ENCODE measurements around the gene CLECL1.
"Not testable (repeated sequence)": the region's sequence is repeated elsewhere in the genome, so short reads cannot be mapped to it uniquely, and the experiment has no call there.

Gene CLECL1

DNA sequence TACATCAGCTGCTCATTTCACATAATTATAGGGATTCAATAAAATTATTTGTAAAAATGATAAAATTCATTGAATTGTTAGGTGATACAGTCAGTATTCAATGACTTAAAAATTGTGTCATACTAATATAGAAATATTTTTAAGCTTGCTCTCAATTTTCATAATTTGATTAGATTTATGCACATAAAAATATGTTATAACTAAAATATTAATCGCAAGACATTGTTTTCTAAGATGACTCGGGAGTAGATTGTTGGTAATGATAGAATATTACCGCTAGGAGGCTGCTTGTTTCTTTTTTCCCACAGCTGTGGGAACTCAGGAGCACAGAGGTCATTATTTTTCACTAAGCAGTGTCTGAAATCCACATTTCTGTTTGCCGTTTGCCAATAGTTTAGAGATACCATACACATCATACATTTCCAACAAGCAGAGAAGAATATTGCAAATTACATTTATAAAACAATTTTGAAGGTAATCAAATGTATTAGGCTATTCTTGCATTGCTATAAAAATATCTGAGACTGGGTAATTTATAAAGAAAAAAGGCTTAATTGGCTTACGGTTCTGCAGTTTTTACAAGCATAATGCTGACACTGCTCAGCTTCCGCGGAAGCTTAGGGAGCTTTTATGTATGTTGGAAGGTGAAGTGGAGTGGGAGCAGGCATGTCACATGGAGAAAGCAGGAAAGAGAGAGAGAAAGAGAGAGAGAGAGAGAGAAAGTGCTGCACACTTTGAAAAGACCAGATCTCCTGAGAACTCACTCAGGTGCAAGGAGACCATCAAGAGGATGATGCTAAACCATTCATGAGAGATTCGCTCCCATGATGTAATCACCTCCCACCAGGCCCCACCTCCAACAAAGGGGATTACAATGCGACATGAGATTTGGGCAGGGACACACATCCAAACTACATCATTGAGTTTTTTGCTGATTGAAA, 18.6 kb upstream of the CLECL1 start:
- peak; percentile 74 for DNase-seq

DNA sequence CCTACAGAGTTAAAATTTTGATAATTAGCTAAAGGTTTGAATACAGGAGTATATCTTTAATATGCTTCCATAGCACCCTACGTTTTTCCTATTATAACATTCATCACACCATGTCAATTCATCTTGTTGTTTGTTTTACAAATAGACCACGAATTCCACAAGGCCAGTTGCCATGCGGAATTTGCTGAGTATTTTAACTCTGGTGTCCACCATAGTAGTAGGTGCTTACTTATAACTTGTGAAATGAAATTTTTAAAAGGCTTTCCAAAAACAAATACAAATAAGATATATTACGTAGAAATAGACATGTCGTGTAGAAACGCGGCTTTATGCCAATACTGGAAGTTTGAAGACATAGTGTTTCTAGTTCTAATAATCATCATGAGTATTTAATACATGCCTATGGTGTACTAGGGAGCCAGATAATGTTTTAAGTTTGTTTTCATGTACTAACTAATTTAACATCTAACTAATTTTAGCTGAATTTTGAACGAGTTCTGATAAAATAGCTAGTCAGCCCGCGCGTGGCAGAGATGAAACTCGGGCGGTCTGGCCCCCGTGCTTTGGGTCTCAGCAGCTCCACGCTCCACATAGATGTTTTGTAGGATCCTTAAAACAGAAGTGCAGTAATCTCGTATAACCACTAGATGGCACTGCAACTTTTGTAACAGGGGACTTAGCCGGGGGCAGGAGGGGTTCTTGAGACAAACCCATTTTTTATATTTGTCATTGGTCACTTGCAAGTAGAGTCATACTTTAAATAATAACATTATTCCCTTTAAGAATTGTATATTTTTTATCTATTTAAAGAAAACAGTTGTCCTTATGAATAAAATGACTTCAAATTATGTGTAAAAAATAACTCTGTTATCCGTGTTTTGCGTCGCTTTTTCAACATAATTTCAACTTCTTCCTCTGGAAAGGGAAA, 17.6 kb upstream of the CLECL1 start:
- DNase-seq = peak; percentile 60

DNA sequence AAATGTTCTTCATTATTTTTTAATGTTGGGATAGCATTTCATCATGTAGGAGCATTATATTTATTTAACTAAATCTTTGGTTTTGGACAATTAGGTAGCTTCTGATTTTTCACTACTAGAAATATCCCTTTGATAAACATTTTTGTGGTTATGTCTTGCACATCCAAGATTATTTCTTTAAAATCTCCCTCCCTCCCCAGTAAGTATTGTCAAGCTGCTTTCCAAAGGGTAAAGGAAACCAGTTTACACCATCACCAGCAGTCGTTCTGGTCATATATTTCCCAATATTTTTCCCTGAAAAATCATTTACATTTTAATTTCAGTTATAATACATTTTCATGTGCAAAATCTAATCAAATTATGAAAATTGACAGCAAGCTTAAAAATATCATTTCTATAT, 16.7 kb upstream of the CLECL1 start:
- DNase-seq = no peak

DNA sequence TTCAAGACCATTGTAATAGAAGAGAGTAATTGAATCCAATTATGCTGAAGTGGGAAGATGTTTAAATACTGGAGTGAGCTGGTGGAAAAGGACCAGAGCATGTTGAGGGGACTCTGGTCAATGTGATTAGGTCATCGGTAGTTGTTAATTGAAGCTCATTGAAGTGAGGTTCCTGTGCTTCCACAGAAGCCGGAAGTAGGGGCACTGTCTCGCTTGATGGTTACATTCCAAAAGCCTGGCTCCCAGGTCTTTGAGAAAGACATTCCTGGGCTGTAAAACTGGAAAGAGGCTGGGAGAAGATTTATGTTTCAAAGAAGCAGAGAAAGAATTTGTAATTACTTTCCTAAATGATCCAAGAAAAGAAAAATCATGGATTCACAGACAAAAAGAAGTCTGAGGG, 12.3 kb upstream of the CLECL1 start:
- no peak for DNase-seq

DNA sequence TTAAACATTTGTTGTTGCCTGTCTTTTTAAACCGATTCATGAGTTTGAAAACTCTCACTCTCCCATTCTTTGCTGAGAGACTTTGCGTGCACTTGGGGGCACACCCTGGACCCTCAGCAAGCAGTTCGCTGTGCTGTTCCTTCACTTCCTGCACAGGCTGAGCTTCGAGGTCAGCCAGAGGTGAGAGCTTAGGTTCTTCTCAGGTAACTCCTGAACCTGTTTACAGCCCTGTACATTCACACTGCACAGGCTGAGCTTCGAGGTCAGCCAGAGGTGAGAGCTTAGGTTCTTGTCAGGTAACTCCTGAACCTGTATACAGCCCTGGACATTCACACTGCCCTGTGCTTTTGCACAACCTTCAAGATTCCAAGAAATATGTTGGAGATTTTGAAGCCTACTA, 9.8 kb upstream of the CLECL1 start:
- no peak for DNase-seq

DNA sequence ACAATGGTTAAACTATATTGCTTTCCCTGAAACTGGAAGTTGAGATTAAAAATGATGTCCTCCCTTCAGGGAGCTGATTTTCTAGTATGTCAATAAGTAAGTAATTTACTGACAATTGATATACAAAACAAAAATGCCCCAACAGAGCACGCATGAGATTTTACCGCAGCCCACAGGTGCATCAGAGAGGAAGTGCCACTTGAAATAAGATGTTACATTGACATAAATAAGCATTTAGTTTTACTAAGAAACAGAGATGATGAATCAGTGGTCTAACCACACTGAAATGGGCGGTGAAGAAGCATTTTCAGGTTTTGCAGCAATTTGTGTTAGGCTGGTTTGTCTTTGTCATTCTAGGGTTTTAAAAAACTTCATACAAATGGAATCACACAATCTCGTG, 8.8 kb upstream of the CLECL1 start:
- DNase-seq = peak; percentile 77

DNA sequence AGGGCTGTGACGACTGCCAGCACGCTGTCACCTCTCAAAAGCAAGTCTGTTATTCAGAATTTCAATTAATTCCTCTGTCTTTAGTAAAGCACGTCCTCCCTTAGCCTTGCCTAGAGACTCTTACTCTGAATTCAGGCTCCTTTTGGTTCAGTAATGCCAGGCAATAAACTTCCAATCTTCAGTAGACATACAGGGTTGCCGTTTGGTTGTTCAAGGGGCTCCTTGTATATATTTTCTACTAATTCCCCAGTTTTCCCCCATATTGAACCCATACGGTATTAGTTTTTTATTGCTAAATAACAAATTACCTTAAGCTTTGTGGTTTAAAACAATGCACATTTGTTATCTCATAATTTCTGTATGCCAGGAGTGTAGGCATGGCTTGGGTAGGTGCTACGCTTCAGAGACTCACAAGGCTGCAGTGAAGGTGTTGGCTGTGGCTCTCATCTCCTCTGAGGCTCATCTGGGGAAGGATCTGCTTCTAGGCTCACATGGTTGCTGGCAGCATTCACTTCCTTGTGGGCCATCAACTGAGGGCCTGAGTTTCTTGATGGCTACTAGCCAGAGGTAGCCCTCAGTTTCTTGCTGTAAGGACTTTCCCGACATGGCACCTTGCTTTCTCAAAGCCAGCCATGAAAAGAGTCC, 7.3 kb upstream of the CLECL1 start:
- DNase-seq = no peak

DNA sequence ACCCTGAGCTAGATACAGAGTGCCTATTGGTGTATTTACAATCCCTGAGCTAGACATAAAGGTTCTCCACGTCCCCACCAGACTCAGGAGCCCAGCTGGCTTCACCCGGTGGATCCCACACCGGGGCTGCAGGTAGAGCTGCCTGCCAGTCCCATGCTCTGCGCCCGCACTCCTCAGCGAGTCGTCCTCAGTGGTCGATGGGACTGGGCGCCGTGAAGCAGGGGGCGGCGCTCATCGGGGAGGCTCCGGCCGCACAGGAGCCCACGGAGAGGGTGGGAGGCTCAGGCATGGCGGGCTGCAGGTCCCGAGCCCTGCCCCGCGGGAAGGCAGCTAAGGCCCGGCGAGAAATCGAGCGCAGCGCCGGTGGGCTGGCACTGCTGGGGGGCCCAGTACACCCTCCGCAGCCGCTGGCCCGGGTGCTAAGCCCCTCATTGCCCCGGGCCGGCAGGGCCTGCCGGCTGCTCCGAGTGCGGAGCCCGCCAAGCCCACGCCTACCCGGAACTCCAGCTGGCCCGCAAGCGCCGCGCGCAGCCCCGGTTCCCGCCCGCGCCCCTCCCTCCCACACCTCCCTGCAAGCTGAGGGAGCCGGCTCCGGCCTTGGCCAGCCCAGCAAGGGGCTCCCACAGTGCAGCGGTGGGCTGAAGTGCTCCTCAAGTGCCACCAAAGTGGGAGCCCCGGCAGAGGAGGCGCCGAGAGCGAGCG, 6.7 kb upstream of the CLECL1 start:
- not testable (repeated sequence) for DNase-seq

DNA sequence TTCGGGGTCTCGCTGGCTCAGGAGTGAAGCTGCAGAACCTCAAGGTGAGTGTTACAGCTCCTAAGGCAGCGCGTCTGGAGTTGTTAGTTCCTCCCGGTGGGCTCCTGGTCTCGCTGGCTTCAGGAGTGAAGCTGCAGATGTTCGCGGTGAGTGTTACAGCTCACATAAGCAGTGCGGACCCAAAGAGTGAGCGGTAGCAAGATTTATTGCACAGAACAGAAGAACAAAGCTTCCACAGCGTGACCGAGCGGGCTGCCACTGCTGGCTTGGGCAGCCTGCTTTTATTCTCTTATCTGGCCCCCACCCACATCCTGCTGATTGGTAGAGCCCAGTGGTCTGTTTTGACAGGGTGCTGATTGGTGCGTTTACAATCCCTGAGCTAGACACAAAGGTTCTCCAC, 6.0 kb upstream of the CLECL1 start:
- DNase-seq = not testable (repeated sequence)

DNA sequence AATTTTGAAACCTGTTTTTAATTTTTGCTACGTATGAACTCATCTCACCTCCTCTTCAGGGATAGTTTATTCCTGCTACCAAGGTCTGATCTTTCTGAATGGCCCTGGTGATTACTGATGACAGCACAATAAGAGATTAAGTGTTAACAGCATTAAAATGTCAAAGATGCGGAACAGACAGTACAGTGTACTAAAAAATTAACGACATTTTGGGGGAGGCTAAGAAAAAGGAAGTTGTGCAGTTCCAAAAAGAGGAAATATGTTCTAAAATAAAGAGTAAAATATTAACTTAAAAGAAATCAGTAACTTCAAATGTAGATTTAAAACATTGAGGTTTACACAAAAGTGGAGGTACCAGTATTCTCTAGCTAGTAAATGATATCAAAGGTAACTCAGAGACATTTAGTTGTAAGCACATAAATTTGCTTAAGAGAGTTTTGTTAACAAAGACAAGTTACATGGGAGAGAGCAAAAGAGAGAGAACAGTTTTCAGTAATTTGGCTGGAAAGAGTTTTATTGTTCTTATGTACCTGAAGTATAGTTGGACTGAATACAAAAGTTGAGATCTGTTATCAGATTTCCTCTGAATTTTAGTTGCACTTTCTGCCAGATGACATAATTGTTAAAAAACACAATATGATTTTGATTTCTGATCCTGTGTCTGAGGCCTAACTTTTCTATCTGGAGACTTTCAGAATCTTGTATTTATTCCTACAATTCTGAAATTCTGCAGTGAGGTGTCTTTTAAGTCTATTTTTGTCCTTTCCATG, 4.2 kb upstream of the CLECL1 start:
- no peak for DNase-seq

DNA sequence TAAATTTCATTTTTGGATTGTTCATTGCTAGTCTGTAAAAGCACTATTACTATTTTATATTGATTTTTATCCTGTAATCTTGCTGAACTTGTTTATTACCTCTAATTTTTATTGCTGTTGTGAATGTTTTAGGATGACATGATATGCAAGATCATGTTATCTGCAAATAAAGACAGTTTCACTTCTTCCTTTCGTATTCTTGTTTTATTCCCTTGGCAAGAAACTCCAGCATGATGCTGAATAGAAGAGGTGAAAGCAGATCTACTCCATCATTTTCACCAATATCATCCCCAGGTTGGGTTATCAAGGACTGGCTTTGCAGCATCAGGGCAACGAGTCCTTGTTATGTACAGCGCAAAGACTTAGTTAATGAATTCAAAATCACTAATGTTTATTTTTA, 2.7 kb upstream of the CLECL1 start:
- no peak for DNase-seq

DNA sequence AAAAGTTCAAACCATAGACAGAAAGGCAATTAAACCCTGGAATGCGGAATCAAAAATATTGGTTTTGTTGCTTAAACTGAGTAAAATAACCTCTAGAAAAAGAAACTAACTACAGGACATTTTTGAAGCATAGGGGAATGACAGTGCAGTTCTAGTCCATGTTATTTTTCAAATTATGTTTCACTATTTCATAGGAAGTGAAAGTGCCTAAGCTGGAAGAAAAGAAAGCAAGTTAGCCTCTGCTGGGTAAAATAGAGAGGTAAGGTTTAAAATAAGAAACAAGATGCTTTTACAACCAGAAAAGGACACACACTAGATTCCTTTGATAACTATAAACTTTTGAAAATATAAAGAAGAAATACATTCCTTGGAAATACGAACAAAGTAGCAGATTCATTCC, 1.1 kb downstream of the CLECL1 start:
- DNase-seq = no peak

DNA sequence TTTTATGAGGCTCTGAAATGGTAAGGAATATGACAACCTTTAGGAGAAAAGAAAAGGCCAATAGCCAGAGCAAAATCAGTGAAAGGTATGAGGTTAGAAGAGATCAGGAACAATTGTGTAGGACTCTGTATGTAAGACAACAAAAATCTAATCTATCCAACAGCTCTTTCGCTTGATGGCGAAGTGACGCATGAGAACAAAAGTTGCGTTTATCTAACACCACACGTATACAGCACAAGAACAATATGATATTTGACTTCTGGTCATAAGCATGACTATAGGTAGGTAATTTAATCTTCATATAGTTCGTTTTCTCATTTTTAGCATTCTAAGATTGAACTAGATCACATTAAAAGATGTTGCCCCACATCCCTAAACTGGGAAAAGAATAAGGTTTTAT, 1.5 kb downstream of the CLECL1 start:
- no peak for DNase-seq

DNA sequence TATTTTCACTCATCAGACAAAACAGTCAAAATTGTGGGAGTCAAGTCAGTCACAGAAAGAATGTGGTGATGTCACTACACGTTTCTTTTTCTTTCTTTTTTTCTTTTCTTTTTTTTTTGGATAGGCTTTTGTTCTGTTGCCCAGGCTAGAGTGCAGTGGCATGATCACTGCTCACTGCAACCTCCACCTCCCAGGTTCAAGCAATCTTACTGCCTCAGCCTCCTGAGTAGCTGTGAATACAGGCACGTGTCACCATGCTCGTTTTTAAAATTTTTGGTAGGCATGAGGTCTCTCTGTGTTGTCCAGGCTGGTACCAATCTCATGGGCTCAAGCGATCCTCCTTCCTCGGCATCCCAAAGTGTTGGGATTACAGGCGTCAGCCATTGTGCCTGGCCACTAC, 2.3 kb downstream of the CLECL1 start:
- DNase-seq = no peak

DNA sequence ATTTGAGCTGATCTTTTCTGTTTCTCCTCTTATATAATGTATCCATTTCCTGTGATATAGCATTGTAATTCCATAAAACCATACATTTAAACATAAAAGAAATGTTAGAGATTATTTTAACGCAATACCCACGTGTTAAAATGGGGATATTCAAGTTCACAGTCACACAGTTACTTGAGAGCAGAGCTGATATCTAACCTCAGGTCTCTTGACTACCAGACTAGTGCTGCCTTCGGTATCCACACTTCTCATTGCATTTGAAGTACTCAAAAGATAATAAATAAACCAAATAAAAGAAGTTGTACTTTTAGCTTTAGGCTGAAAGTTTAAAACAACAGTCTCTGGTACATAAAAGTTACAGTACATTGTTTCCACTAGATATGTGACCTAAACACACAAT, 2.9 kb downstream of the CLECL1 start:
- no peak for DNase-seq

DNA sequence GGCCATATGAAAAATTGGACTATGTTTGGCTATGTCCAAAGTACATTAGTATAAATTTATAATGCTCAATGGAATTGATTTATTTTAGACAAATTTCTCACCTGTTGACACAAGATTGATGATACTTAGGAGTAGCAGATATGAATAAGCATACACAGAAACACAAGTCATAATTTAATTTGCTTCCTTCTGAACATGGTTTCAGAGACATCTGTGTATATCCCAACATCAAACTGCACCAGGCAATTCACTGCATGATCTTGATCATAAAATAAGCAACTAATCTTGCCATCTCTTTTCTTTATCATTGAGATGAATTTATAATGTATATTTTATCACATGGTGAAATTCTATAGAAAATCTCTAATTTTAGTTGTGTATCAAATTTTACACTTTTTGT, 3.8 kb downstream of the CLECL1 start:
- DNase-seq = no peak

DNA sequence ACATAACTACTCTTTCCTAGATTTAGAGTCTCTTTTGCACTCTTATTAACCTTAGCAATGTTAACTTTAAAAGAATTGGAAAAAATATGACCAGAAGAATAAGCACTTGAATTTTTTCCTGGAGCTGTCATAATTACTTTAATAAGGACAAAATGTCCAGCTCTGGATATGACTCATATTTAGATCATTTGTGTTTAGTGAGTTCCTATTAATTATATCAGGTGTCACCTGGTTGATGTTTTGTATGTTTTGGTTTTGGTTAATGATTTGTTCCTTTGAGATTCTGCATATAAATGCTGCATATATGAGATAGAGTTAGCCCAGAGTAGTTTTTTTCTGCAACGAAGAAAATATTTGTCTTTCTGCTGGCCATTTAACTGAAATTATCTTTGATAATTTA, 5.1 kb downstream of the CLECL1 start:
- no peak for DNase-seq

DNA sequence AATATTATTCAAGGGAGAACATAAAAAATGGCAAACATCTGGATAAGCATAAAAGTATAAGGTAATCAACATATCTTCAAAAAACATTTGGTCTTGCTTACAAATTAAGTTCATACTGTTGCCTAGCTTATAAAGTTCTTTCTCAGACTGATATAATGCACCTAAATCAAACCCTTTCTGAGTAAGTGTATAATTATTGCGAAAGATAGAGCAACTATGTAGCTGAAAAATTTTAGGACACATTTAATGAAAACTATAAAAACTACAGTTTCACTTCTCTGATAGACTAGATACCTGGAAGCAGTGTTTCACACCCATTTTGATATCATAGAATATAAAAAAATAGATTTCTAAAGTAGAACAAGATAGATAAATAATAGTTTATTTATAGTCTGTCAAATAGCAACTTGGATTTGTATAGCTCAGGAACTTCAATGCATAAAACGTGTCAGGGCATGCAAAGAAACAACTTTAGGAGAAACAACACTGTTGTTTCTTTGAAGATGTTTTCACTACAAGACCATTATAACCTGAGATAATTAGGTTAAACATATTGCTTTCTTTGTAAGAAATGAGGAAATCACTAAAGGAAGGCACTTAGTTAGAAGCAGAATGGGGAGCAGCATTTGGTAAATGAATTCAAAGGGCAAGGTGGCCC, 7.6 kb downstream of the CLECL1 start:
- DNase-seq = no peak

DNA sequence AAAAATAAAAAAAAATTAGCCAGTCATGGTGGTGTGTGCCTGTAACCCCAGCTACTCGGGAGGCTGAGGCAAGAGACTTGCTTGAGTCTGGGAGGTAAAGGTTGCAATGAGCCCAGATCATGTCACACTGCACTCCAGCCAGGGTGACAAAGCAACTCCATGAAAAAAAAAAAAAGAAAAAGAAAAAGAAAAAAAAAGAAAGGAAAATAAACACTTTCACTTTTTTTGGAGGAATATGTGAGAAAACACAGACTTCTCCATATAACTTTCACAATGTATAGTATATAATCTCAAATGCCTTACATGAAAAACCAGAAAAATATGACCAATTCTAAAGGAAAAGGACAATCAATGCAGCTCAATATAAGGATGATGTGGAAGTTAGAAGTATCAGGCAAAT, 8.9 kb downstream of the CLECL1 start:
- no peak for DNase-seq

DNA sequence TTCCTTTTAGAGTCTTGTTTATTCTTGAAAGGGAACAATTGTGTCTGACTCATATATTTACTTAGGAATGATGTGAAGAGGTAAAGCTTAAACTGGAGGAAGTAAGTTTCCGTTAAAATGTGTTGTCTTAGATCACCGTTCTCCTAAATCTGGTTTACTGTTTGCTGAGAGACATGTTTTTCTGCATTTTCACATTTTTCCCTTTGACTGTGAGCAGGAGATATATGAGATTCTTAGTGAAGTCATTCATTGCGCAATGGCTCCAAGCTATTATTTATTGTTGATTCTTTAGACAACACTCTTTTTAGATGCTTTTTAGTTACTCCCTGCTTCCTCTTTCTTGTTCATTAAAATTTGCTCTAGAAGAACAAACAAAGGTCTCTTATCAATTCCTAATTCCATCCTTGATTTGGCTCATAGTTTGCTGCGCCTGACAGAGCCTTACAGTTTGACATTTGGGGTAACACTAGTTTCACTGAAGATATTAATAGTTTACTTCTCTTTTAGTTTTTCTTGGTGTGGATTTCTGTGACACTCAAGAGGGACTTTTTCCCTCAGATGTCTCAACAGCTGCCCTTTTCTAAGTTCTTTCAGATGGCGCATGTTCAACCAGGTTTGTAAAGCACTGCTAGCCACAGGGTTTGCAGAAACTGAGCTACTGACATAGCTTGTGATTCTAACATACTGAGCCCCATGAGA, 11.4 kb downstream of the CLECL1 start:
- DNase-seq = no peak

DNA sequence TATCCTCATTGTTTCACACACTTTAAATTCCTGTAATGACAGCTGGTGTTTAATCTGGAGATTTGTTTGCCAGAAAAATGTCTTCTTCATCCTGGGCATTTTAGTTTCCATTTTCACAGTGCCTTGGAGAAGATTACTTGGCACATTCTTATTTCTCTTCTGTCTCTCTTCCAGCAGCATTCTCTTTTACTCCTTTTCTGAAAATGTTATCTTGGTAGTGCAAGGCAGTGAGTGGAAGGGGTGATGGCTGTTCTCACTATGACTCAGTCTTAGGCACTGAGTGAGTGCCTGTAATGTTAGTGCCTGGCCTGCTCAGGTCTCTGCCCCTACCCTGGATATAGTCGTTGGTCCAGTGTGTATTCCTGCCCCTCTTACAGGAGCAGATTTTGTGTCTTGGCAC, 13.1 kb downstream of the CLECL1 start:
- DNase-seq = no peak
